ENCODE measurements around the gene SPNS3. TPM values are rescaled to one million over a fixed set of nuclear protein-coding genes. Genes with fewer than 3 reads are reported as not detected.

The SPNS3 gene
- total and polyA plus RNA-seq, 10 of the 15 experiments (the other 5 are each of a cell fraction or from before 2014, with no cell fraction given), result 0.16 to 2.6 (median 0.97) TPM

- no peak for TF ChIP-seq ZBTB33 (IDR thresholded peaks at IDR 0.05)
These were observed 42.9 kb downstream of the SPNS3 start (continued) for GRCh38 chr17:4476511-4477070.

DNA sequence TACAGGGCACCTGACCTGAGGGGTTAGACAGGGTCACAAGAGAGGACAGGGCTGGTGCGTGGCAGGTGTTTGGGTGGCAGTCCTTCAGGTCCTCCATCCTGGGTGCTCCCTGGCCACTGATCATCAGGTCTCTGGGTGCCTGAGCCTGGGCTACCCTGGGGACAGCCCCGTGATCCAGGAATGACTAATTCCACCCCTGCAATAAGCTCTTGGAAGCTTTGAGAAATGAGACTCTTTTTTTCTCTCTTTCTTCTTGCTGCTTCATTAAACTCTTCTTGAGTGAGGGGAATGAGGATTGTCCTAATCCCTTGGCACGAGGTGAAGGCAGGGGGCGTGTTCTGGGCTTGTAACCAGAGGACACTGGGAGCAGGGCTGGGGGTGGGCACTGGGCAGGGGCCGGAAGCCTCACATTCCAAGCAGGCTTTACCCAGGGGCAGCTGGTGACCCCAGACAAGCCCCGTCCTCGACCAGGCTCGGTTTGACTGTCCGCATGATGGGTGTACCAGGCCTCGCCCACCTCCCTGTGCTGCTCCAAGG, 43.6 kb downstream of the SPNS3 start:
- POLR2A ChIA-PET, result no interaction called here
- TF ChIP-seq, protein P1, sequence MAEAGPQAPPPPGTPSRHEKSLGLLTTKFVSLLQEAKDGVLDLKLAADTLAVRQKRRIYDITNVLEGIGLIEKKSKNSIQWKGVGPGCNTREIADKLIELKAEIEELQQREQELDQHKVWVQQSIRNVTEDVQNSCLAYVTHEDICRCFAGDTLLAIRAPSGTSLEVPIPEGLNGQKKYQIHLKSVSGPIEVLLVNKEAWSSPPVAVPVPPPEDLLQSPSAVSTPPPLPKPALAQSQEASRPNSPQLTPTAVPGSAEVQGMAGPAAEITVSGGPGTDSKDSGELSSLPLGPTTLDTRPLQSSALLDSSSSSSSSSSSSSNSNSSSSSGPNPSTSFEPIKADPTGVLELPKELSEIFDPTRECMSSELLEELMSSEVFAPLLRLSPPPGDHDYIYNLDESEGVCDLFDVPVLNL (IDR thresholded peaks at IDR 0.05; ENCODE audit: low read depth, low read length), result no peak
- TF ChIP-seq, protein P2, sequence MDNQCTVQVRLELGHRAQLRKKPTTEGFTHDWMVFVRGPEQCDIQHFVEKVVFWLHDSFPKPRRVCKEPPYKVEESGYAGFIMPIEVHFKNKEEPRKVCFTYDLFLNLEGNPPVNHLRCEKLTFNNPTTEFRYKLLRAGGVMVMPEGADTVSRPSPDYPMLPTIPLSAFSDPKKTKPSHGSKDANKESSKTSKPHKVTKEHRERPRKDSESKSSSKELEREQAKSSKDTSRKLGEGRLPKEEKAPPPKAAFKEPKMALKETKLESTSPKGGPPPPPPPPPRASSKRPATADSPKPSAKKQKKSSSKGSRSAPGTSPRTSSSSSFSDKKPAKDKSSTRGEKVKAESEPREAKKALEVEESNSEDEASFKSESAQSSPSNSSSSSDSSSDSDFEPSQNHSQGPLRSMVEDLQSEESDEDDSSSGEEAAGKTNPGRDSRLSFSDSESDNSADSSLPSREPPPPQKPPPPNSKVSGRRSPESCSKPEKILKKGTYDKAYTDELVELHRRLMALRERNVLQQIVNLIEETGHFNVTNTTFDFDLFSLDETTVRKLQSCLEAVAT (IDR thresholded peaks at IDR 0.05), result no peak
- TF ChIP-seq USF1 (IDR thresholded peaks at IDR 0.05; ENCODE audit: borderline replicate concordance, extremely low read length, insufficient read depth, low read depth, low read length), result no peak
- TF ChIP-seq, protein P3, sequence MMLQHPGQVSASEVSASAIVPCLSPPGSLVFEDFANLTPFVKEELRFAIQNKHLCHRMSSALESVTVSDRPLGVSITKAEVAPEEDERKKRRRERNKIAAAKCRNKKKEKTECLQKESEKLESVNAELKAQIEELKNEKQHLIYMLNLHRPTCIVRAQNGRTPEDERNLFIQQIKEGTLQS (IDR thresholded peaks at IDR 0.05; ENCODE audit: borderline replicate concordance, extremely low read depth, low read depth, low read length), result no peak
- no peak for TF ChIP-seq ZSCAN29 (IDR thresholded peaks at IDR 0.05)
- no peak for TF ChIP-seq SREBF2 (IDR thresholded peaks at IDR 0.05; ENCODE audit: low read length)
- CTCF ChIA-PET, result interaction anchor here (0.7 kb wide), 1 partner anchor 187 kb away, joined by 3 read pairs; no protein-coding TSS in a partner anchor
- RAD21 ChIA-PET (ENCODE audit: unreplicated experiment), result no interaction called here
- Histone ChIP-seq H3K79me2 (ENCODE audit: control insufficient read depth, insufficient read depth, low read length) (no peaks in the 10 kb centered on the region), H3K4me3 (no peak overlapping the region), H3K4me1 (ENCODE audit: control insufficient read depth, insufficient read depth, low read length) (peaks cover 8% of the 10 kb centered on the region), H2AFZ (ENCODE audit: control insufficient read depth, low read depth, low read length) (no peak overlapping the region), H3K9ac (ENCODE audit: control insufficient read depth, insufficient read depth, low read length) (no peak overlapping the region), H3K4me2 (ENCODE audit: control insufficient read depth, insufficient read depth) (no peak overlapping the region), H3K36me3 (ENCODE audit: control insufficient read depth in 2 of 2, insufficient read depth in 2 of 2, low read length in 1 of 2) (no peaks in the 10 kb centered on the region), H3K27me3 (replicated peaks in 1 of 2; ENCODE audit: control insufficient read depth in 2 of 2, insufficient read depth in 2 of 2, low read length in 1 of 2) (peaks cover 0 to under 1% of the 10 kb centered on the region in 2 experiments; a peak in 3 of 4 replicates), H3K9me3 (replicated peaks; ENCODE audit: control insufficient read depth, insufficient read depth, low read length) (no peaks in the 10 kb centered on the region), H4K20me1 (ENCODE audit: control insufficient read depth, insufficient read depth) (no peaks in the 10 kb centered on the region), H3K27ac (ENCODE audit: control insufficient read depth, insufficient read depth) (no peak overlapping the region)
- FAIRE-seq (no peak), ATAC-seq (no peak), DNase-seq (ENCODE audit: low read depth, low spot score) (no peak)
- in situ Hi-C loops (cut with MboI) (no loop called here), intact Hi-C loops (cut with micrococcal nuclease; ENCODE audit: unreplicated experiment) (no loop called here)
- SMC1A ChIA-PET (ENCODE audit: uncharacterized antibody, unreplicated experiment), result no interaction called here
- no TSS peak for BruUV-seq (replicated peaks)
- WGBS (ENCODE audit: insufficient coverage, insufficient replicate concordance, low lambda C conversion rate, missing lambda C conversion rate), result 34% methylated on average over 10 of the region's 10 CpGs
